OCI-LY7 (cell line): ENCODE data around the gene GNAO1. TPM values are rescaled to one million over a fixed set of nuclear protein-coding genes. Genes with fewer than 3 reads are reported as not detected.

Experiments
- BruUV-seq: library from RNA; stranded (reverse); fragments of 400-500 nt; replicated peaks from 2 replicates; lab custom pipeline; 2021; lab: Mats Ljungman, UMichigan
- CTCF ChIA-PET: fragments of 300-600 bp; sonication (Branson Sonifier 250); formaldehyde crosslinking; loops from one replicate; lab custom pipeline; 2022; ENCODE audit warnings: antibody characterized with exemption; ENCODE audit not compliant: unreplicated experiment; lab: Charles Lee
- POLR2A ChIA-PET: fragments of 300-600 bp; sonication (Branson Sonifier 250); formaldehyde crosslinking; loops from one replicate; lab custom pipeline; 2022; ENCODE audit warnings: antibody characterized with exemption; lab: Charles Lee
- DNase-seq: peaks from one replicate; pipeline ENCODE4 v3.0.0-alpha.2; 2015; ENCODE audit warnings: low spot score
- H2AFZ ChIP-seq: fragments of 200-600 bp; sonication (generic), shearing (Covaris generic); 2 replicates; pipeline ENCODE4 v1.6.1; 2014; ENCODE audit warnings: mild to moderate bottlenecking, antibody characterized with exemption, low read length, moderate library complexity
- H3K27ac ChIP-seq: fragments of 200-600 bp; sonication (generic); 2 replicates; pipeline ENCODE4 v1.5.1; 2014; ENCODE audit warnings: mixed run types, low read depth, mild to moderate bottlenecking, moderate library complexity, low read length, inconsistent platforms; ENCODE audit not compliant: poor library complexity, severe bottlenecking
- H3K36me3 ChIP-seq: fragments of 200-600 bp; sonication (generic); 2 replicates; pipeline ENCODE4 v1.6.1; 2014; ENCODE audit warnings: mild to moderate bottlenecking, antibody characterized with exemption, low read length, moderate library complexity, mixed read lengths; ENCODE audit not compliant: insufficient read depth
- H3K4me1 ChIP-seq: fragments of 200-600 bp; sonication (generic); 2 replicates; pipeline ENCODE4 v1.5.1; 2014; ENCODE audit warnings: mild to moderate bottlenecking, low read length; ENCODE audit not compliant: insufficient read depth, poor library complexity, severe bottlenecking
- H3K4me2 ChIP-seq: fragments of 200-600 bp; sonication (generic); 2 replicates; pipeline ENCODE4 v1.6.1; 2014; ENCODE audit warnings: mild to moderate bottlenecking, low read length
- H3K4me3 ChIP-seq: fragments of 200-600 bp; sonication (generic); 2 replicates; pipeline ENCODE4 v1.5.1; 2014; ENCODE audit warnings: mild to moderate bottlenecking, low read depth, low read length; ENCODE audit not compliant: poor library complexity, severe bottlenecking
- H3K79me2 ChIP-seq: fragments of 200-600 bp; sonication (generic); 2 replicates; pipeline ENCODE4 v1.6.1; 2016; ENCODE audit warnings: low read depth, mild to moderate bottlenecking, low read length, moderate library complexity, mixed read lengths; ENCODE audit not compliant: insufficient read depth
- H3K9me2 ChIP-seq: fragments of 200-600 bp; sonication (generic); 2 replicates; pipeline ENCODE4 v1.6.1; 2016; ENCODE audit warnings: mild to moderate bottlenecking, low read length, mixed read lengths; ENCODE audit not compliant: insufficient read depth
- H3K9me3 ChIP-seq: fragments of 200-600 bp; sonication (generic); 2 replicates; pipeline ENCODE4 v1.6.1; 2014; ENCODE audit warnings: mild to moderate bottlenecking, mixed run types, low read length, mixed read lengths
- H4K20me1 ChIP-seq: fragments of 200-600 bp; sonication (generic); 2 replicates; pipeline ENCODE4 v1.6.1; 2014; ENCODE audit warnings: mild to moderate bottlenecking, antibody characterized with exemption, low read length, moderate library complexity, mixed read lengths; ENCODE audit not compliant: insufficient read depth
- CTCF ChIP-seq: fragments of 200-600 bp; sonication (generic); conservative IDR thresholded peaks from 2 replicates; pipeline ENCODE4 v1.5.1; 2014; ENCODE audit warnings: mild to moderate bottlenecking, antibody characterized with exemption, low read length, moderate library complexity, mixed read lengths
- EZH2phosphoT487 ChIP-seq: fragments of 200-600 bp; sonication (generic); IDR thresholded peaks from 2 replicates; pipeline ENCODE4 v1.6.1; 2018; ENCODE audit warnings: low read depth, borderline replicate concordance, mild to moderate bottlenecking, mixed run types, antibody characterized with exemption, low read length, moderate library complexity, mixed read lengths
- intact Hi-C: fragments of 100-400 bp; cut with micrococcal nuclease; formaldehyde crosslinking; loops from one replicate; pipeline ENCODE4 v1.10.0; 2022; ENCODE audit not compliant: unreplicated experiment
- total RNA-seq, 2 experiments: library from RNA; depleted of rRNA in 1 of 2; stranded (reverse); fragments of >200 nt in 1 of 2; shearing (Covaris generic) in 1 of 2; gene quantifications; 2 replicates each; pipeline ENCODE4 v1.2.3, GENCODE V29; 2014 to 2022

Gene GNAO1
- total RNA-seq, 2 experiments from 2014 or later, result not detected

GRCh38 chr16:56347670-56348069, 156.4 kb downstream of the GNAO1 start:
- no peak for TF ChIP-seq CTCF
- no TSS peak for BruUV-seq
- Histone ChIP-seq H3K4me2 (no peak overlapping the region), H2AFZ (no peak overlapping the region), H3K79me2 (no peaks in the 10 kb centered on the region), H4K20me1 (no peaks in the 10 kb centered on the region), H3K4me3 (no peak overlapping the region), H3K9me3 (no peaks in the 10 kb centered on the region), H3K9me2 (no peaks in the 10 kb centered on the region), H3K27ac (no peak overlapping the region), H3K36me3 (no peaks in the 10 kb centered on the region), H3K4me1 (no peaks in the 10 kb centered on the region)
- intact Hi-C loops, result no loop called here
- ChIA-PET CTCF (no interaction called here), POLR2A (no interaction called here)
- DNase-seq, result no peak

GRCh38 chr16:56348168-56349085, 157.1 kb downstream of the GNAO1 start:
- no peaks in the 10 kb centered on the region for H3K9me3 ChIP-seq
- no peak overlapping the region for H3K4me2 ChIP-seq
- ChIA-PET CTCF (no interaction called here), POLR2A (no interaction called here)
- no peaks in the 10 kb centered on the region for H3K36me3 ChIP-seq
- H3K4me3 ChIP-seq, result no peak overlapping the region
- H3K9me2 ChIP-seq, result no peaks in the 10 kb centered on the region
- no peak for DNase-seq
- H4K20me1 ChIP-seq, result no peaks in the 10 kb centered on the region
- no peak overlapping the region for H3K27ac ChIP-seq
- H3K4me1 ChIP-seq, result no peaks in the 10 kb centered on the region
- no peak overlapping the region for H2AFZ ChIP-seq
- BruUV-seq, result no TSS peak
- no peak for TF ChIP-seq EZH2phosphoT487
- no peak for TF ChIP-seq CTCF
- H3K79me2 ChIP-seq, result no peaks in the 10 kb centered on the region
- intact Hi-C loops, result no loop called here

GRCh38 chr16:56349086-56349415, 157.8 kb downstream of the GNAO1 start:
- Histone ChIP-seq H3K9me3 (no peaks in the 10 kb centered on the region), H3K4me1 (no peaks in the 10 kb centered on the region), H3K4me3 (no peak overlapping the region), H2AFZ (no peak overlapping the region), H3K9me2 (no peaks in the 10 kb centered on the region), H3K36me3 (no peaks in the 10 kb centered on the region), H4K20me1 (no peaks in the 10 kb centered on the region), H3K27ac (no peak overlapping the region), H3K4me2 (no peak overlapping the region), H3K79me2 (no peaks in the 10 kb centered on the region)
- TF ChIP-seq CTCF, result no peak
- TF ChIP-seq EZH2phosphoT487, result no peak
- ChIA-PET POLR2A (no interaction called here), CTCF (no interaction called here)
- BruUV-seq, result no TSS peak
- DNase-seq, result no peak
- intact Hi-C loops, result no loop called here
